Measurements from ENCODE around the gene NUMA1. TPM values are rescaled to one million over a fixed set of nuclear protein-coding genes. Genes with fewer than 3 reads are reported as not detected.

Gene NUMA1
- total and polyA plus RNA-seq, 2 of the 13 experiments (the other 11 are each of a cell fraction or from before 2014, with no cell fraction given): 57.3 to 60.2 TPM

DNA sequence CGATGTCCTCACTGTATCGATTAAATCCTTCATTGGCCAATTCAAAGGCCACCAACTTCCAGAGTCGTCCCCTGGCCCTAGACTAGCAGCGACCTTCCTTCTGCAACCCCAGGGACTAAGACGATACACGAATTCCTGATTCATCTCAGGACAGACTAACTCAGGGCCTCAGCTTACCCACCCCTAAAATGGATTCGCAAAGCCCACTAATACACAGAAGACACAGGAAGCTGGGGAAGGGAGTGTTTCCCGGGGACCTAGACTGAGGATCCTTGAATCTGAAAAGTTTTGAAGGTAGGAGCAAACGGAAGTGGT lies 22.2 kb upstream of the NUMA1 start (continued):
- TF ChIP-seq, protein P1, sequence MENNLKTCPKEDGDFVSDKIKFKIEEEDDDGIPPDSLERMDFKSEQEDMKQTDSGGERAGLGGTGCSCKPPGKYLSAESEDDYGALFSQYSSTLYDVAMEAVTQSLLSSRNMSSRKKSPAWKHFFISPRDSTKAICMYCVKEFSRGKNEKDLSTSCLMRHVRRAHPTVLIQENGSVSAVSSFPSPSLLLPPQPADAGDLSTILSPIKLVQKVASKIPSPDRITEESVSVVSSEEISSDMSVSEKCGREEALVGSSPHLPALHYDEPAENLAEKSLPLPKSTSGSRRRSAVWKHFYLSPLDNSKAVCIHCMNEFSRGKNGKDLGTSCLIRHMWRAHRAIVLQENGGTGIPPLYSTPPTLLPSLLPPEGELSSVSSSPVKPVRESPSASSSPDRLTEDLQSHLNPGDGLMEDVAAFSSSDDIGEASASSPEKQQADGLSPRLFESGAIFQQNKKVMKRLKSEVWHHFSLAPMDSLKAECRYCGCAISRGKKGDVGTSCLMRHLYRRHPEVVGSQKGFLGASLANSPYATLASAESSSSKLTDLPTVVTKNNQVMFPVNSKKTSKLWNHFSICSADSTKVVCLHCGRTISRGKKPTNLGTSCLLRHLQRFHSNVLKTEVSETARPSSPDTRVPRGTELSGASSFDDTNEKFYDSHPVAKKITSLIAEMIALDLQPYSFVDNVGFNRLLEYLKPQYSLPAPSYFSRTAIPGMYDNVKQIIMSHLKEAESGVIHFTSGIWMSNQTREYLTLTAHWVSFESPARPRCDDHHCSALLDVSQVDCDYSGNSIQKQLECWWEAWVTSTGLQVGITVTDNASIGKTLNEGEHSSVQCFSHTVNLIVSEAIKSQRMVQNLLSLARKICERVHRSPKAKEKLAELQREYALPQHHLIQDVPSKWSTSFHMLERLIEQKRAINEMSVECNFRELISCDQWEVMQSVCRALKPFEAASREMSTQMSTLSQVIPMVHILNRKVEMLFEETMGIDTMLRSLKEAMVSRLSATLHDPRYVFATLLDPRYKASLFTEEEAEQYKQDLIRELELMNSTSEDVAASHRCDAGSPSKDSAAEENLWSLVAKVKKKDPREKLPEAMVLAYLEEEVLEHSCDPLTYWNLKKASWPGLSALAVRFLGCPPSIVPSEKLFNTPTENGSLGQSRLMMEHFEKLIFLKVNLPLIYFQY (CRISPR knock-in tag; IDR thresholded peaks at IDR 0.05; ENCODE audit: borderline replicate concordance): peak; percentile 12; the same call in 1 of the 2 replicates
- TF ChIP-seq ZNF3 (CRISPR knock-in tag; IDR thresholded peaks at IDR 0.05): no peak
- 0 out of 2 replicates have a peak, but pooled peaks have one; percentile 14 for TF ChIP-seq ZFP90 (CRISPR knock-in tag; IDR thresholded peaks at IDR 0.05; ENCODE audit: borderline replicate concordance)
- TF ChIP-seq ESRRA (CRISPR knock-in tag; IDR thresholded peaks at IDR 0.05; ENCODE audit: low read depth): no peak
- TF ChIP-seq, protein P2, sequence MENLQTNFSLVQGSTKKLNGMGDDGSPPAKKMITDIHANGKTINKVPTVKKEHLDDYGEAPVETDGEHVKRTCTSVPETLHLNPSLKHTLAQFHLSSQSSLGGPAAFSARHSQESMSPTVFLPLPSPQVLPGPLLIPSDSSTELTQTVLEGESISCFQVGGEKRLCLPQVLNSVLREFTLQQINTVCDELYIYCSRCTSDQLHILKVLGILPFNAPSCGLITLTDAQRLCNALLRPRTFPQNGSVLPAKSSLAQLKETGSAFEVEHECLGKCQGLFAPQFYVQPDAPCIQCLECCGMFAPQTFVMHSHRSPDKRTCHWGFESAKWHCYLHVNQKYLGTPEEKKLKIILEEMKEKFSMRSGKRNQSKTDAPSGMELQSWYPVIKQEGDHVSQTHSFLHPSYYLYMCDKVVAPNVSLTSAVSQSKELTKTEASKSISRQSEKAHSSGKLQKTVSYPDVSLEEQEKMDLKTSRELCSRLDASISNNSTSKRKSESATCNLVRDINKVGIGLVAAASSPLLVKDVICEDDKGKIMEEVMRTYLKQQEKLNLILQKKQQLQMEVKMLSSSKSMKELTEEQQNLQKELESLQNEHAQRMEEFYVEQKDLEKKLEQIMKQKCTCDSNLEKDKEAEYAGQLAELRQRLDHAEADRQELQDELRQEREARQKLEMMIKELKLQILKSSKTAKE (CRISPR knock-in tag; IDR thresholded peaks at IDR 0.05; ENCODE audit: borderline replicate concordance): no peak
- TF ChIP-seq, protein P3, sequence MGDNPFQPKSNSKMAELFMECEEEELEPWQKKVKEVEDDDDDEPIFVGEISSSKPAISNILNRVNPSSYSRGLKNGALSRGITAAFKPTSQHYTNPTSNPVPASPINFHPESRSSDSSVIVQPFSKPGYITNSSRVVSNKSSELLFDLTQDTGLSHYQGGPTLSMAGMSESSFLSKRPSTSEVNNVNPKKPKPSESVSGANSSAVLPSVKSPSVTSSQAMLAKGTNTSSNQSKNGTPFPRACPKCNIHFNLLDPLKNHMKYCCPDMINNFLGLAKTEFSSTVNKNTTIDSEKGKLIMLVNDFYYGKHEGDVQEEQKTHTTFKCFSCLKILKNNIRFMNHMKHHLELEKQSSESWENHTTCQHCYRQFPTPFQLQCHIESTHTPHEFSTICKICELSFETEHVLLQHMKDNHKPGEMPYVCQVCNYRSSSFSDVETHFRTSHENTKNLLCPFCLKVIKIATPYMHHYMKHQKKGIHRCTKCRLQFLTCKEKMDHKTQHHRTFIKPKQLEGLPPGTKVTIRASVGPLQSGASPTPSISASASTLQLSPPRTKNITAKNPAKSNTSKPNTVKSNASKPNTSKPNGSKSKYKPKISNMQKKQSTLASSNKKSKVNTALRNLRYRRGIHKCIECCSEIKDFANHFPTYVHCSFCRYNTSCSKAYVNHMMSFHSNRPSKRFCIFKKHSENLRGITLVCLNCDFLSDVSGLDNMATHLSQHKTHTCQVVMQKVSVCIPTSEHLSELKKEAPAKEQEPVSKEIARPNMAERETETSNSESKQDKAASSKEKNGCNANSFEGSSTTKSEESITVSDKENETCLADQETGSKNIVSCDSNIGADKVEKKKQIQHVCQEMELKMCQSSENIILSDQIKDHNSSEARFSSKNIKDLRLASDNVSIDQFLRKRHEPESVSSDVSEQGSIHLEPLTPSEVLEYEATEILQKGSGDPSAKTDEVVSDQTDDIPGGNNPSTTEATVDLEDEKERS (CRISPR knock-in tag; IDR thresholded peaks at IDR 0.05): peak; percentile 1; the same call in 1 of the 2 replicates
- TF ChIP-seq, protein P4, sequence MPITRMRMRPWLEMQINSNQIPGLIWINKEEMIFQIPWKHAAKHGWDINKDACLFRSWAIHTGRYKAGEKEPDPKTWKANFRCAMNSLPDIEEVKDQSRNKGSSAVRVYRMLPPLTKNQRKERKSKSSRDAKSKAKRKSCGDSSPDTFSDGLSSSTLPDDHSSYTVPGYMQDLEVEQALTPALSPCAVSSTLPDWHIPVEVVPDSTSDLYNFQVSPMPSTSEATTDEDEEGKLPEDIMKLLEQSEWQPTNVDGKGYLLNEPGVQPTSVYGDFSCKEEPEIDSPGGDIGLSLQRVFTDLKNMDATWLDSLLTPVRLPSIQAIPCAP (CRISPR knock-in tag; IDR thresholded peaks at IDR 0.05; ENCODE audit: low read depth): no peak
- 0 out of 4 replicates have a peak, but pooled peaks of 1 of the 2 experiments have one; percentile 6 for TF ChIP-seq KLF16 (CRISPR knock-in tag; IDR thresholded peaks at IDR 0.05)
- 0 out of 2 replicates have a peak, but pooled peaks have one; percentile 3 for TF ChIP-seq ZNF816 (CRISPR knock-in tag; IDR thresholded peaks at IDR 0.05; ENCODE audit: borderline replicate concordance)
- no peak for TF ChIP-seq ZNF101 (CRISPR knock-in tag; IDR thresholded peaks at IDR 0.05; ENCODE audit: borderline replicate concordance, low read depth)
- 0 out of 2 replicates have a peak, but pooled peaks have one; percentile 17 for TF ChIP-seq GFI1 (CRISPR knock-in tag; IDR thresholded peaks at IDR 0.05; ENCODE audit: borderline replicate concordance)
- TF ChIP-seq KDM1A (CRISPR knock-in tag; IDR thresholded peaks at IDR 0.05): peak; percentile 51; the same call in 1 of the 2 replicates
- TF ChIP-seq, protein P5, sequence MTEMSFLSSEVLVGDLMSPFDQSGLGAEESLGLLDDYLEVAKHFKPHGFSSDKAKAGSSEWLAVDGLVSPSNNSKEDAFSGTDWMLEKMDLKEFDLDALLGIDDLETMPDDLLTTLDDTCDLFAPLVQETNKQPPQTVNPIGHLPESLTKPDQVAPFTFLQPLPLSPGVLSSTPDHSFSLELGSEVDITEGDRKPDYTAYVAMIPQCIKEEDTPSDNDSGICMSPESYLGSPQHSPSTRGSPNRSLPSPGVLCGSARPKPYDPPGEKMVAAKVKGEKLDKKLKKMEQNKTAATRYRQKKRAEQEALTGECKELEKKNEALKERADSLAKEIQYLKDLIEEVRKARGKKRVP (CRISPR knock-in tag; IDR thresholded peaks at IDR 0.05): no peak
- TF ChIP-seq ZNF614 (CRISPR knock-in tag; IDR thresholded peaks at IDR 0.05; ENCODE audit: borderline replicate concordance): no peak
- TF ChIP-seq IRF2 (CRISPR knock-in tag; IDR thresholded peaks at IDR 0.05): no peak
- TF ChIP-seq RARA (CRISPR knock-in tag; IDR thresholded peaks at IDR 0.05): no peak
- no peak for TF ChIP-seq ZNF776 (CRISPR knock-in tag; IDR thresholded peaks at IDR 0.05)
- no peak for TF ChIP-seq ZFP36 (IDR thresholded peaks at IDR 0.05; ENCODE audit: borderline replicate concordance, low read depth, low read length, partially characterized antibody)
- TF ChIP-seq SUZ12 (IDR thresholded peaks at IDR 0.05; ENCODE audit: low read depth, low read length): no peak
